ENCODE results near the gene PRSS8.

GRCh38 chr16:31094088-31094423, 41.5 kb downstream of the PRSS8 start:
- TF ChIP-seq RAD21 (IDR thresholded peaks at IDR 0.05; ENCODE audit: low read depth) (no peak), EGR1 (IDR thresholded peaks at IDR 0.05; ENCODE audit: low read depth) (no peak), CTCF (IDR thresholded peaks at IDR 0.05 in 2 of 3, conservative IDR thresholded peaks at IDR 0.05 in 1 of 3; ENCODE audit: borderline replicate concordance in 1 of 3, insufficient read depth in 1 of 3, low read depth in 2 of 3, low read length in 2 of 3) (no peak)

Data from HCT116 (cell line).